GM19099 (cell line): Measurements from ENCODE around the gene HNRNPH2.
A peak's percentile ranks its signal among the peaks of the same experiment; 100 is the strongest.

ENCODE experiments used
- POLR2A ChIP-seq: IDR thresholded peaks from 3 replicates; pipeline ENCODE4 v1.6.1; 2011; ENCODE audit warnings: low read depth; ENCODE audit not compliant: insufficient read length; ENCODE audit errors: extremely low read depth

Gene HNRNPH2, protein sequence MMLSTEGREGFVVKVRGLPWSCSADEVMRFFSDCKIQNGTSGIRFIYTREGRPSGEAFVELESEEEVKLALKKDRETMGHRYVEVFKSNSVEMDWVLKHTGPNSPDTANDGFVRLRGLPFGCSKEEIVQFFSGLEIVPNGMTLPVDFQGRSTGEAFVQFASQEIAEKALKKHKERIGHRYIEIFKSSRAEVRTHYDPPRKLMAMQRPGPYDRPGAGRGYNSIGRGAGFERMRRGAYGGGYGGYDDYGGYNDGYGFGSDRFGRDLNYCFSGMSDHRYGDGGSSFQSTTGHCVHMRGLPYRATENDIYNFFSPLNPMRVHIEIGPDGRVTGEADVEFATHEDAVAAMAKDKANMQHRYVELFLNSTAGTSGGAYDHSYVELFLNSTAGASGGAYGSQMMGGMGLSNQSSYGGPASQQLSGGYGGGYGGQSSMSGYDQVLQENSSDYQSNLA

DNA sequence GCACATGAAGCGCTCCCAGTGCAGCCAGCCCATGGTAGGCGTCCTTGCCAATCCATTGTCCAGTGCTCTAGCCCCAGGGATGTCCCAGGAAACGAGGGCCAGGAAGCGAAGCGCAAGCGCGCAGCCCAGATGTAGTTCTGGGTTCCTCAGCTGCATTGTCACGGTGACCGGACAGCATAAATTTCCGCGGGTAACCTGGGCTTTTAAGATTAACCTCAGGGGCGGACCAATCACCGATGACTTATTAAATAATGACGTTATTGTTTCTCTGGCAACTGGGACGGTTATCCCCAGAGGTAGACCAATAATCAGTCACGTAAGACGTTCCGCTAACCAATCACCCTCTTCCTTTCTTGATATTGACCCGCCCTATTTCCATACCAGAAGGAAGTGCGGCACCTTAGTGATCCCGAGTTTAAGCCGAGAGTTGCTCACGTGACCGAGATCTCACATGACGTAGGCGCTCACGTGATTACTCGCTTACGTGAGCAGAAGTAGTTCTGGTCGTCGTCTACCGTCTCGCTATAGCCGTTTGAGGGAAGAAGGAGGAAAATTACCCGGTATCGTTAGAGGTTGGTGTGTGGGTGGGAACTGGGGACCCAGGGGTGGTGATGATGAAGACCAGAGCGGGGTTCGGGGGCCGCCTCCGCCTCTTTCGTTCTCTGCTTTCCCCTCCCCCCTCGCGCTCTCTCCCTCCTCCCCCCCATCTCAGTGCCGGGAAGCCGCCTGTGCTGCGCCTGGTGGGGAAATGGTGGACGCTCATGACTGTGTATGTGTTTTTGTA, at the start of gene HNRNPH2, which contains the start of gene GLA:
TSS of gene HNRNPH2 (plus strand) at position 475 of the 784 bp plus-strand sequence. CDS start 3,767 bp downstream, outside the sequence.
TSS of gene GLA (minus strand) at position 178 of the 784 bp plus-strand sequence. CDS start at position 156, 22 bp downstream.
- TF ChIP-seq POLR2A = peak; percentile 68

DNA sequence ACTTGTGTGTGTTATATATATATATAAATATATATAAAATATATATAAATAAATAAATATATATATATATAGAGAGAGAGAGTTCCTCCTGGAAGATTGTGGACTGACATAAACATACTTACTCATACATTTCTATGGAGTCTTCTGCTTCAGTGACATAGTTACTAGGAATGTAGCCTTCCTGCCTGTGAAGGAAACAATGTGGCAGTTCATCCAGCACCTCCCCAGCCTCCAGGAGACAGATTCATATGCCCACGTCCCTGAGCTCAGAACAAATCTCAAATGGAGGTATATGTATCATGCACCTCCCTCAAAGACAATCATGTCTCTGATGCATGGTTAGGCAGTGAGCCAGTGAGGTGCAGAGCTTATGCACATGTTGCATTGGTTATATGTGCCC, 48.1 kb upstream of the HNRNPH2 start:
- no peak for TF ChIP-seq POLR2A

DNA sequence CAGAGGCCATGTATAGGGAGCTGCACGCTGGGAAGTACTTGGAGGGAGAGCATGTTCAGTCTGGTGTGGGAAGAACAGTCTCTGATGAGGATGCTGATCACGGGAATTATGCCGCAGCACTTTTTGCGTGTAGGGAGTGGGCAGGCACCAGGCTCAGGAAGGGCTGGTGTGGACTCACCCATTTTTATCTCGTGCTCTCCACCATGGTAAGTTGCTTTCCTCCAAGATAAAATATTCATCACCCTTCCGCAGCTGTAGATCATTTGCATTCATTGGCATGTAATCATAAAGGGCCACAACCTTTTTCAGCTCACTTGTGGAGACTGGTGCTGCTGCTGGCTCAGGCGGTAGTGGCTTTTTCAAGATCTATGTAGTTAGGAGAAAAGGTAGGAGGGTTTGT, 47.6 kb upstream of the HNRNPH2 start:
- no peak for TF ChIP-seq POLR2A

DNA sequence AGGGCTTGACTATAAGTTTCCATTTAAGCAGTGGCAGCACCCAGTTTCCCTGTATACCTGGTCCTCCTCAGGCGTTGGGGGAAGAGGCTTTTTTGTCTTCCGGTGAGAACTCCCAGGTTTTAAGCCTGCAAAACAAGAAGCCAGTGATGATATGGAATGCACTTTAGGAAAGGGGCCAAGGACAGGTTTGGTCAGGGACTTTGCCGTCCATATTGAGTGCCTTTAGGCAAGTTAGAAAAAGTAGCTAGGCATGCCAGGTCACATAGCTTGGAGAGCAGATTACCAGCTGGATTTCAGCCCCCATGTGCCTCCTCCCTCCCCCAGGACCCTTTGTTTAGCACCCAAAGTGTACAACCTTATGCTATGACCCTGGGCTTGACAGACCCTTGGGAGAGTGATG, 45.9 kb upstream of the HNRNPH2 start:
- no peak for TF ChIP-seq POLR2A

DNA sequence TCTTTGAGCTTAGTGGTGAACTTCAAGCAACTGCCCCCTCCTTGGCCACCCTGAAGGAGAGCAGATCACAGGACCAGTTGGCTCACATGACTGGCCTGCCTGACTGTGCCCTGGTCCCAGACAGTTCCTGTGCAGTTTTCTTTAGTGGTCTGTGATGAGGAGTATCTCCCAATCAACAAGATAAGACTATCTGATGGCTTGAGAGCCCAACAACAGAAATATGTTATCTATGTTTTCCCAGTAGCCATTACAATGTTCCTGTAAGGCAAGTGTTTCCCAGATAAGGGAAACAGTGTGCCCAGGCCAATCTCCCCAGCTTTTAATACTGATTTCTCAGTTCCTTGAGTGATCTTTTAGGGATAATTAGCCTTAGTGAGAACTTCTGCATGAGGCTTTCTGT, 45.3 kb upstream of the HNRNPH2 start:
- no peak for TF ChIP-seq POLR2A

DNA sequence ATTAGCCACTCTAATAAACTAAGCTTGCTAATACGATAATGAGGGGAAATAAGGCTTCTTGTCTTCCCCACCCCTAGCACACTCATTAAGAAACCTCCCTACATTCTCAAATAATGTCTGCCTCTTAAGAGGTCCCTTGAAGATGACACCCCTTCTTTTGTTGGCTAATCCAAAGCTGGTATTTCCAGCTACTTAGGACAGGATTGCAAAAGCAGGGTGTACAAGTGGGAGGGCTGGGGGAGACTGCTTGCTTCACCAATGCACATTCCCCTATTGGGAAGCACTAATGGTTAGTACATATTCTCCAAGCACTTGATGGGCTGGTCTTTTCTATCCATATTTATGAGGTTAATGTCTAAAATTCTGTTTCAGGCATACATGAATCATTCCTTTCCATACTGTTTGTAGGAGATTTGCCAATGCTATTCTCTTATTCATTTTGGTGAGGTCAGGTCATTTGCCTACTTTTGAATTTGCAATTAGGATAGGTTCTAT, 42.7 kb upstream of the HNRNPH2 start:
- TF ChIP-seq POLR2A = no peak

DNA sequence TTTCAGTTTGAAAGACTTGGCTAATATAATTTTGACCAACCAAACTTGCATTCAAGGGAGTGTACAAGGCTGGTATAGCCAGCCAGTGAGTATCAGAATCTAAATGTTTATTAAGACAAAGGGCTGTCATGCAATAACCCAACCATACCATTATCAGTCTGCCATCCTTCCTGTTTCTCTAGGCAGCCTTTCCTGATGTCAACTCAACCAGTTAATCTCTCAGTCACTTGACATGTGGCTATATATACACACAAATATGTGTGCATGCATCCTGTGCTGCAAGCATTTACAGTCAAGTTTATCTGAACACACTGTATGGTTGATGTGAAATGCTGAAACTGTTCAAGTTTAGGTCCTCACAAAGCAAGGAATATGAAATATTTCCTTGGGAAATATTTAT, 39.2 kb upstream of the HNRNPH2 start:
- TF ChIP-seq POLR2A = no peak

DNA sequence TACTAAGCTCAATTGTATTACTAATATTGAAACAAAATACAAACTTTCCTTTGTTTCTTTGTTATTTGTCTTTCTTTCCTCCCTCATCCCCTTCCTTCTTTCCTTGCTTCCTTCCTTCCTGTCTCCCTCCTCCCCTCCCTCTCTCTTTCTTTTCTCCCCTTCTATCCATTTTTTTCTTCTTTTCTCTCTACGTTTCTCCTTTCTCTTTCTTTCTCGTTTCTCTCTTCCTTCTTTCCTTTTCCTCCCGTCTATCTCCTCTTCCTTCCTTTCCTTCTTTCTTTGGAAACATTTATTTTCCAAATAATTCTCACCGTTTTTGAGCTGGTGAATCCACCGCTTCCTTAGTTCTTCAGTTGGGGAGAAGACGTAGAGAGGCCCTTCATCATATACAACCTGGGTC, 38.3 kb upstream of the HNRNPH2 start:
- TF ChIP-seq POLR2A = no peak

DNA sequence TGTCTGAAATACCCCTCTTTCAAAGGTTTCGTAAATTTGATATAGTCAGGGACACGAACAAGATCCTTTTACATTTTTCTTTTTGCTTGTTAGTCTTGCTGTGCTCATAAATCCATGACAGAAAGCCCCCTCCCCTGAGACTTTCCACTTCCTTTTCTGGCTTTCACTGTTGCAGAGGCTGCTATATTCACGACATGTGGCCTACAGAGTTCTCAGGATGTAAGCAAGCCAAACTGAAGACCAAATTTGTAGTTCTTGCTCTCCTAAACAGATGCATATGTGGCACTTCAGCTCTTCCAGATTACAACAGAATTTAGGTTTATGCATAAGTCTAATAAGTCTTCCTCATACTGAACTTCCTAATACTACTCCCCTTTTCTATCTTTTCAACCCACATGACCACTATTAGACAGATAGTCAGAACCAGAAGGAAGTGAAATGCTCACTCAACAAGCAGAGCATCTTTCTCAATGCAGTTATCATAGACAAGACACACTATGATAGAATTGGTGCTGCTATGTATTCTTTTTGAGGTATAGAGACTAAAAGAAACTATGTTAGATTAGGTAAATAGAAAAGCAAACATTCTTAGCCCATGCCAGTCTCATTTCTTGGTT, 37.0 kb upstream of the HNRNPH2 start:
- TF ChIP-seq POLR2A = no peak

DNA sequence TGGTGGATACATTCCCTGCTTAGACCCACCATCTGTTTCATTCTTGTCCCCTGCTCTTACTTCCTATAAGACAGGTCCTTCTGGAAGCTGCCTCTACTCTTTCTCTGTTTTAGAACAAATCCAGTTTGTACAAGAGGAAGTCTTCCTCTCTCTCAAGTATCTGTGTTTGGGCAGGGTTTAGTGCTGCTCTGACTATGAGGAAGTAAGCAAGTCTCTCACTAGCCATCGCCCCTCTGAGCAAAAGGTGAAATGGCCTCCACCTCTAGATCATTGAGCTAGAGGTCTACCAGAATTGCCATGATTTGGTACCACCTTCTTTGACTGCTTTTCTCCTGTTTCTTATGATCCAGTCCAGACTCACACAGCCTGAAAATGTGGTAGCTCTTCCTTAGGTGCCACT, 30.5 kb upstream of the HNRNPH2 start:
- no peak for TF ChIP-seq POLR2A

DNA sequence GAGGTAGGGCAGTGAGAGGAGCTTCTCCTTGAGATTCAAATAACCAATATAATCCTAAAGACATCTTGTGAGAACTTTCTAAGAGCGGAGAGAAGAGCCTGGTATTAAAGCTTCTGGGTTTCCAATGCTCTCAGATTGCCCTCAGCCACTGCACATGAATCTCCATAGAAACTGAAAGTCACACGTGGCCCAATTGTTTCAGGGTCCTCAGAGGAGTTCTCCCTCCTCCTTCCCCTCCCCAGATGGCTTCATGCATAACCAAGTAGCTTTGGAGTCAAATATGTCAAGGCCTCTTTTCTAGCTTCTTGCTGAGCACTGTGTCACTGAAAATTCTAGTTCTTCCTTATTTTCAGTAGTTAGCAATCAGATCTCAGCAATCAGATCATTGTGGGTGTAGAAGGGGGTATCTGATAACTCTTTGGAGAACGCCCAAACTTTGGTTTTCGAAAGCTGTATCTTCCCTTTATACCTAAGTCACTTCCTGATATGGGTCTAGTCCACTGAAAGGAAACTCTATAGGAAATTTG, 24.3 kb upstream of the HNRNPH2 start:
- peak; percentile 27 for TF ChIP-seq POLR2A

DNA sequence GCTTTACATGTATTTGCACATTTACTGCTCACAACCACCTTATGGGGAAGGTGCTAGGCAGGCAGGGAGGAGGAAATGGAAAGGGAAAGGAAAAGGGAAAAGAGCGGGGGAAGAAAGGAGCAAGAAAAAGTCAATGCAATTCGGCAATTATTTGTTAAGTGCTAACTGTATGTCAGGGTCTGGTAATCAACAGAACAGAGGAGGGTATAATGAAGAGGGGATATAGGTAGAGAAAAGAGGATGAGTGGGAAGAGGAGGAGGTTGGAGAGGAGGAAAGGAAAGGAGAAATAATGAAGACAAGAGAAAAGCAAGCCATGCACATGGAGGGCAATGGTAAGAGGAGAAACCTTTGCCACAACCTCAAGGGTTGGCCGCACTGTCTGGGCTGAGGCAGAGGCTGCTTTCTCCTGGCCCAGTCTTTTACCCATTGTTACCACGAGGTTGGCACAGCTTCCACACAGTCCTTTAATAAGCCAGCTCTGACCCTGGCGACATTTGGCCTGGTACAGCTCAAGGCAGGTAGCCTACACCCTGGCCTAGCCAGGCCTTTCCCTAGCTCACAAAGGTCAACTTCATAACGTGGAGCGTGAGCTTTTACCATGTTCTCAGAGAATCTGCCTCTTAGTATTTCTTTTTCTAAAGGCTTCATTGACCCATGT, 22.9 kb upstream of the HNRNPH2 start:
- TF ChIP-seq POLR2A = no peak

DNA sequence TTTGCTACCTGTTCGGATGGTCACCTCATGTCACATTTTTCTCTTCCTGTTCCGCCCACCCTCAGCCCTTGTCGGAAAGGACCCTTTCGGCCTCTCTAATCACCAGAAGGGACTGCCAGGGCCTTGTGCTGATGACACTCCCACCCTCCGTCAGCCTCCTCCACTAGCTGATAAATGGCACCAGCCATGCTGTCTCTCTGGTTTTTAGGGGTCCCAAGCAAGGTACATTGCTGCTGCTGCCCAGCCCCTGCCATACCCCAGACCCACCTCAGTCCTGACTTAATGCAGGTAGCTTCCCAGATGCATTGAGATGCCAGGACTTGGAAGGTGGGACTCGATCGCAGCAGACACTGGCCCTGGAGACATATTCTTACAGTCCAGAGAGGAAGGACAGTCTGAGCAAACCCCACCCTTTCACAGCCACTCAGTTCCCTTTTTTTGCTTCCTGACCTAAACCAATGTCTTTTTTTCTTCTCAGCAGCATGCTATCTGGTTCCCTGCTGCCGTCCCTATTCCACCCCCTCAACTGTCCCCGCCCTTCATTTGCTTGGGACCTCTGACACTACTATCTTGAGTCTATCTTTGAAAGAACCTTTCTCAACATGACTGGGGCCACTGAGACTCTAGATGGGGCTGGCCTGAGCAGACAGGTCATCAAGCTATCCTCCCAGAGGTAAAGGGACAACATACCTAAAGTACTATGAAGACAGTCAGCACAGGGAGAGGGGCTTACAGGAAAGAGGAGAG, 22.1 kb upstream of the HNRNPH2 start, which contains the start of gene BTK:
TSS of gene BTK (minus strand) at position 397 of the 747 bp plus-strand sequence. CDS start 10,907 bp downstream, outside the sequence.
- peak; percentile 69 for TF ChIP-seq POLR2A

DNA sequence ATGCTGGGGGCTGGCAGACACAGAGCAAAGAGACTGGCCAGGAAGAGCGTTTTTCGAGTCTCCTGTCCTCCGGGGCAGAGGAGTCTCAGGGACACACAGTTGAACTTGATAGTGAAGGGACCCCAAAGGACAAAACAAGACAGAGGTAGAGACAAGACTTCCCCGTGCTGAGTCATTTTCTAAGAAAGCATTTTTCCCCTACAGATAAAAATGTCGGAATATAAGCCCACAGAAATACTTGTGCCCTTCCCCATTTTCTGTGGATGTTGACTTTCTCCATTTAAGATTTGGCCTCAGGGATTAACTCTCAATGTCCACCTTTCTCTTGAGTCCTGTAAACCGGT, 21.5 kb upstream of the HNRNPH2 start:
- TF ChIP-seq POLR2A = no peak
